H1 (cell line): ENCODE results near the gene CGREF1. TPM values are rescaled to one million over a fixed set of nuclear protein-coding genes. Genes with fewer than 3 reads are reported as not detected.
"Not testable (repeated sequence)": the region's sequence is repeated elsewhere in the genome, so short reads cannot be mapped to it uniquely, and the experiment has no call there.

Source experiments
- CTCF ChIA-PET: fragments of 300-600 bp; sonication (Branson Sonifier 250); formaldehyde crosslinking; loops from one replicate; lab custom pipeline; 2021; ENCODE audit not compliant: partially characterized antibody; lab: Charles Lee
- POLR2A ChIA-PET: fragments of 300-600 bp; sonication (Branson Sonifier 250); formaldehyde crosslinking; loops from one replicate; lab custom pipeline; 2021; ENCODE audit warnings: inconsistent platforms; ENCODE audit not compliant: partially characterized antibody; lab: Charles Lee
- DNase-seq, 2 experiments: peaks; one replicate each; pipeline versions ENCODE4 v3.0.0 to v3.0.0-alpha.2; 2010 to 2022; ENCODE audit warnings: low spot score in 2 of 2, low read depth in 1 of 2, mixed read lengths in 1 of 2
- FAIRE-seq: peaks from 2 replicates; lab custom pipeline; 2011; peaks lifted over from hg19 to GRCh38; lab: Jason Lieb, UNC
- H2AFZ ChIP-seq: 2 replicates; pipeline ENCODE4 v1.8.1; 2012; ENCODE audit warnings: low read length, inconsistent platforms
- H2AK5ac ChIP-seq: 2 replicates; pipeline ENCODE4 v1.6.1; 2013; ENCODE audit warnings: low read depth, low read length
- H2BK120ac ChIP-seq: replicated peaks from 2 replicates; pipeline ENCODE3; 2013; ENCODE audit warnings: low read depth, low read length, inconsistent platforms
- H2BK12ac ChIP-seq: 2 replicates; pipeline ENCODE4 v1.6.1; 2013; ENCODE audit warnings: low read depth, low read length
- H2BK15ac ChIP-seq: 2 replicates; pipeline ENCODE4 v1.6.1; 2013; ENCODE audit warnings: low read length
- H2BK20ac ChIP-seq: 2 replicates; pipeline ENCODE4 v1.6.1; 2013; ENCODE audit warnings: low read length
- H2BK5ac ChIP-seq: 2 replicates; pipeline ENCODE4 v1.6.1; 2013; ENCODE audit warnings: low read depth, low read length
- H3K14ac ChIP-seq: 2 replicates; pipeline ENCODE4 v1.6.1; 2013; ENCODE audit warnings: inconsistent platforms; ENCODE audit not compliant: insufficient read length
- H3K18ac ChIP-seq: 2 replicates; pipeline ENCODE4 v1.6.1; 2013; ENCODE audit warnings: low read length; ENCODE audit errors: extremely low read depth
- H3K23ac ChIP-seq: 2 replicates; pipeline ENCODE4 v1.6.1; 2013; ENCODE audit warnings: inconsistent platforms; ENCODE audit not compliant: insufficient read length
- H3K23me2 ChIP-seq: 2 replicates; pipeline ENCODE4 v1.6.1; 2013; ENCODE audit warnings: low read depth, low read length
- H3K27ac ChIP-seq: 2 replicates; pipeline ENCODE4 v1.6.1; 2011; ENCODE audit warnings: low read depth, low read length, inconsistent platforms
- H3K27me3 ChIP-seq, 4 experiments: replicated peaks in 1 of 4; 1 replicate in 1 of 4; 2 replicates in 3 of 4; pipeline versions ENCODE4 v1.6.1 to v1.8.1; 2011 to 2013; ENCODE audit warnings: low read length in 3 of 4, mild to moderate bottlenecking in 3 of 4, inconsistent platforms in 2 of 4, mixed read lengths in 2 of 4, moderate library complexity in 1 of 4; ENCODE audit not compliant: control insufficient read depth in 3 of 4, insufficient read depth in 3 of 4; ENCODE audit errors: extremely low read depth in 1 of 4
- H3K36me3 ChIP-seq, 4 experiments: 2 replicates each; pipeline versions ENCODE4 v1.6.1 to v1.8.1; 2011 to 2013; ENCODE audit warnings: mild to moderate bottlenecking in 4 of 4, low read length in 3 of 4, moderate library complexity in 2 of 4, control low read depth in 1 of 4, inconsistent platforms in 1 of 4; ENCODE audit not compliant: insufficient read depth in 4 of 4, control insufficient read depth in 2 of 4
- H3K4ac ChIP-seq: replicated peaks from 2 replicates; pipeline ENCODE3; 2013; ENCODE audit warnings: low read length, low read depth, mixed read lengths, inconsistent platforms; ENCODE audit not compliant: insufficient read length
- H3K4me1 ChIP-seq, 4 experiments: replicated peaks in 1 of 4; 1 replicate in 1 of 4; 2 replicates in 3 of 4; pipeline versions ENCODE4 v1.6.1 to v1.8.1; 2011 to 2013; ENCODE audit warnings: low read length in 3 of 4, inconsistent platforms in 2 of 4, mixed read lengths in 1 of 4; ENCODE audit not compliant: insufficient read depth in 4 of 4, control insufficient read depth in 3 of 4
- H3K4me2 ChIP-seq, 2 experiments: 2 replicates each; pipeline versions ENCODE4 v1.6.1 to v1.8.1; 2011 to 2013; ENCODE audit warnings: low read depth in 2 of 2, low read length in 2 of 2, control low read depth in 1 of 2, inconsistent platforms in 1 of 2, mild to moderate bottlenecking in 1 of 2; ENCODE audit not compliant: insufficient read depth in 1 of 2
- H3K4me3 ChIP-seq, 4 experiments: fragments of 200-600, 300-600 bp in 1 of 4; sonication (generic), shearing (Covaris generic), sonication (Bioruptor Twin) in 1 of 4; 2 replicates each; pipeline versions ENCODE4 v1.5.1 to v1.8.1; 2011 to 2016; ENCODE audit warnings: low read length in 4 of 4, low read depth in 3 of 4, control low read depth in 2 of 4, inconsistent platforms in 2 of 4, mild to moderate bottlenecking in 2 of 4, mixed read lengths in 1 of 4, moderate library complexity in 1 of 4; ENCODE audit not compliant: insufficient read depth in 2 of 4; ENCODE audit errors: extremely low read depth in 1 of 4
- H3K56ac ChIP-seq: replicated peaks from 2 replicates; pipeline ENCODE3; 2013; ENCODE audit warnings: low read depth, mild to moderate bottlenecking, mixed read lengths, low read length, inconsistent platforms; ENCODE audit not compliant: insufficient read length
- H3K79me1 ChIP-seq: 2 replicates; pipeline ENCODE4 v1.6.1; 2013; ENCODE audit warnings: low read depth, low read length, control low read depth
- H3K79me2 ChIP-seq, 2 experiments: 2 replicates each; pipeline versions ENCODE4 v1.6.1 to v1.8.1; 2012 to 2013; ENCODE audit warnings: low read length in 2 of 2, mild to moderate bottlenecking in 2 of 2, inconsistent platforms in 1 of 2; ENCODE audit not compliant: insufficient read depth in 2 of 2, control insufficient read depth in 1 of 2
- H3K9ac ChIP-seq, 4 experiments: replicated peaks in 1 of 4; 1 replicate in 1 of 4; 2 replicates in 3 of 4; pipeline versions ENCODE4 v1.6.1 to v1.8.1; 2011 to 2013; ENCODE audit warnings: low read depth in 3 of 4, low read length in 3 of 4, control low read depth in 2 of 4, mild to moderate bottlenecking in 2 of 4, moderate library complexity in 2 of 4, inconsistent platforms in 1 of 4; ENCODE audit errors: extremely low read depth in 1 of 4
- H3K9me3 ChIP-seq, 2 experiments: 2 replicates each; pipeline versions ENCODE4 v1.6.1 to v1.8.1; 2012 to 2013; ENCODE audit warnings: mild to moderate bottlenecking in 2 of 2, moderate library complexity in 2 of 2, control low read depth in 1 of 2, inconsistent platforms in 1 of 2, low read depth in 1 of 2, low read length in 1 of 2, mixed read lengths in 1 of 2; ENCODE audit not compliant: insufficient read depth in 2 of 2
- H4K20me1 ChIP-seq, 2 experiments: replicated peaks in 1 of 2; 2 replicates each; pipeline versions ENCODE3 to v1.8.1; 2011 to 2013; ENCODE audit warnings: inconsistent platforms in 2 of 2, low read length in 2 of 2, mild to moderate bottlenecking in 1 of 2; ENCODE audit not compliant: insufficient read depth in 2 of 2, control insufficient read depth in 1 of 2
- H4K5ac ChIP-seq: 2 replicates; pipeline ENCODE4 v1.6.1; 2013; ENCODE audit warnings: low read length, low read depth, mixed read lengths, inconsistent platforms; ENCODE audit not compliant: insufficient read length
- H4K8ac ChIP-seq: 2 replicates; pipeline ENCODE4 v1.8.0; 2013; ENCODE audit warnings: mild to moderate bottlenecking, moderate library complexity, low read length, inconsistent platforms; ENCODE audit not compliant: insufficient read depth; ENCODE audit errors: extremely low read depth
- H4K91ac ChIP-seq: replicated peaks from 2 replicates; pipeline ENCODE3; 2013; ENCODE audit warnings: low read length, mixed read lengths, inconsistent platforms; ENCODE audit not compliant: insufficient read length
- WGBS, 2 experiments: shearing (Covaris generic) in 1 of 2; methylation state at CpG; one replicate each; pipeline versions ENCODE4 v1.1.6 to v1.1.7; 2013 to 2015; ENCODE audit warnings: low lambda C conversion rate in 2 of 2, mixed read lengths in 2 of 2, inconsistent platforms in 1 of 2, low coverage in 1 of 2, missing lambda C conversion rate in 1 of 2; ENCODE audit not compliant: insufficient replicate concordance in 2 of 2, insufficient coverage in 1 of 2, insufficient read length in 1 of 2; ENCODE audit errors: extremely low coverage in 1 of 2, missing lambda C conversion rate in 1 of 2; 5-methylcytosine and 5-hydroxymethylcytosine counted together
- polyA plus RNA-seq, 7 experiments: library from polyadenylated mRNA; depleted of rRNA in 3 of 7; stranded (reverse) in 5 of 7; unstranded in 2 of 7; fragments of >200 nt in 5 of 7; fragments of 200-250 nt in 2 of 7; gene quantifications; 1 replicate in 5 of 7; 2 replicates in 1 of 7; 4 replicates in 1 of 7; pipeline versions ENCODE4 v1.2.1 to v1.2.3, GENCODE V29; 2011 to 2013; ENCODE audit warnings: missing spikeins in 2 of 7, mixed read lengths in 2 of 7
- total RNA-seq: library from RNA; stranded (reverse); fragmentation: NEBNext Ultra II Directional; extraction: Animal tissue kit (Norgen Biotek cat#: 25700); gene quantifications from 2 replicates; pipeline ENCODE4 v1.2.1, GENCODE V29; 2021

Gene CGREF1
- total and polyA plus RNA-seq, 2 of the 8 experiments (the other 6 are each of a cell fraction or from before 2014, with no cell fraction given): 2.5 to 3.4 TPM

GRCh38 chr2:27110603-27111352 lies 8.2 kb downstream of the CGREF1 start:
- not testable (repeated sequence) for H3K79me1 ChIP-seq, H3K27me3 ChIP-seq, H2BK15ac ChIP-seq, H3K4me1 ChIP-seq, H3K23me2 ChIP-seq, H2BK12ac ChIP-seq, H3K14ac ChIP-seq, H4K20me1 ChIP-seq, H3K4me3 ChIP-seq, H3K18ac ChIP-seq, H4K8ac ChIP-seq, H3K9ac ChIP-seq, H2AFZ ChIP-seq, H2AK5ac ChIP-seq, H3K79me2 ChIP-seq, H2BK20ac ChIP-seq, H3K23ac ChIP-seq, H3K36me3 ChIP-seq, H4K5ac ChIP-seq, DNase-seq, H2BK5ac ChIP-seq, FAIRE-seq, H4K91ac ChIP-seq, H3K4ac ChIP-seq, H3K9me3 ChIP-seq, H2BK120ac ChIP-seq, H3K4me2 ChIP-seq, H3K56ac ChIP-seq, H3K27ac ChIP-seq
- WGBS, 2 experiments: 94% methylated on average over 24 of the region's 24 CpGs; no CpG with 5 or more reads in 1 of the 2 experiments
- ChIA-PET POLR2A (interaction anchor here (0.8 to 1.3 kb wide), 7 partner anchors 9 to 197 kb away, joined by 3 to 5 read pairs (median 3); partner anchors contain the start of genes ABHD1 and UCN), CTCF (interaction anchor here (0.9 to 9.5 kb wide), 8 partner anchors 11 to 81 kb away, joined by 3 to 120 read pairs (median 4); no protein-coding TSS in a partner anchor)
